ENCODE measurements around the gene ZFPM1. TPM values are rescaled to one million over a fixed set of nuclear protein-coding genes. Genes with fewer than 3 reads are reported as not detected.

The ZFPM1 gene
- total and polyA plus RNA-seq, 2 of the 8 experiments (the other 6 are each of a cell fraction or from before 2014, with no cell fraction given) = 0.74 to 4.8 TPM

- Histone ChIP-seq H3K23ac (ENCODE audit: insufficient read length) (no peak overlapping the region), H2AFZ (ENCODE audit: low read length) (no peak overlapping the region), H3K4me2 (ENCODE audit: insufficient read depth in 1 of 2, low read depth in 2 of 2, low read length in 2 of 2) (peak overlapping the region; percentile 39 to 60), H3K4ac (replicated peaks; ENCODE audit: insufficient read length, low read depth, low read length) (no peak overlapping the region), H3K27me3 (replicated peaks in 1 of 4; ENCODE audit: control insufficient read depth in 3 of 4, extremely low read depth in 1 of 4, insufficient read depth in 3 of 4, low read length in 3 of 4) (peaks cover 0 to 24% (median 16%) of the 10 kb centered on the region in 4 experiments; a peak in 5 of 7 replicates), H2BK12ac (ENCODE audit: low read depth, low read length) (no peak overlapping the region), H3K18ac (ENCODE audit: extremely low read depth, low read length) (no peak overlapping the region; the same call in 1 of the 2 replicates), H2BK5ac (ENCODE audit: low read depth, low read length) (no peak overlapping the region), H2BK120ac (replicated peaks; ENCODE audit: low read depth, low read length) (no peak overlapping the region), H3K14ac (ENCODE audit: insufficient read length) (no peak overlapping the region), H4K20me1 (replicated peaks in 1 of 2; ENCODE audit: control insufficient read depth in 1 of 2, insufficient read depth in 2 of 2, low read length in 2 of 2) (no peaks in the 10 kb centered on the region), H2AK5ac (ENCODE audit: low read depth, low read length) (no peak overlapping the region), H3K36me3 (ENCODE audit: control insufficient read depth in 2 of 4, insufficient read depth in 4 of 4, low read length in 3 of 4) (no peaks in the 10 kb centered on the region), H3K4me3 (ENCODE audit: extremely low read depth in 1 of 4, insufficient read depth in 2 of 4, low read depth in 3 of 4, low read length in 4 of 4) (peak overlapping the region in 2 of 4 experiments; percentile 27 to 58; a peak in 2 of 8 replicates), H4K5ac (ENCODE audit: insufficient read length, low read depth, low read length) (no peak overlapping the region), H4K8ac (ENCODE audit: extremely low read depth, insufficient read depth, low read length) (peak overlapping the region; percentile 79), H3K56ac (replicated peaks; ENCODE audit: insufficient read length, low read depth, low read length) (no peak overlapping the region), H2BK15ac (ENCODE audit: low read length) (no peak overlapping the region; the same call in 1 of the 2 replicates), H2BK20ac (ENCODE audit: low read length) (no peak overlapping the region), H3K4me1 (replicated peaks in 1 of 4; ENCODE audit: control insufficient read depth in 3 of 4, insufficient read depth in 4 of 4, low read length in 3 of 4) (peaks cover 0 to 5% (median 2%) of the 10 kb centered on the region in 4 experiments; a peak in 2 of 7 replicates), H3K9ac (replicated peaks in 1 of 4; ENCODE audit: extremely low read depth in 1 of 4, low read depth in 3 of 4, low read length in 3 of 4) (no peak overlapping the region), H3K79me1 (ENCODE audit: low read depth, low read length) (no peaks in the 10 kb centered on the region), H3K27ac (ENCODE audit: low read depth, low read length) (no peak overlapping the region), H3K23me2 (ENCODE audit: low read depth, low read length) (no peaks in the 10 kb centered on the region), H3K9me3 (ENCODE audit: insufficient read depth in 2 of 2, low read depth in 1 of 2, low read length in 1 of 2) (no peaks in the 10 kb centered on the region), H3K79me2 (ENCODE audit: control insufficient read depth in 1 of 2, insufficient read depth in 2 of 2, low read length in 2 of 2) (no peaks in the 10 kb centered on the region), H4K91ac (replicated peaks; ENCODE audit: insufficient read length, low read length) (peak overlapping the region; percentile 81)
- POLR2A ChIA-PET (ENCODE audit: partially characterized antibody) = no interaction called here
- no peak for FAIRE-seq
- CTCF ChIA-PET (ENCODE audit: partially characterized antibody) = interaction anchor here (0.8 to 2.9 kb wide), 10 partner anchors 8 to 235 kb away, joined by 3 to 24 read pairs (median 4); no protein-coding TSS in a partner anchor
- WGBS, 2 experiments (ENCODE audit: extremely low coverage in 1 of 2, insufficient coverage in 1 of 2, insufficient read length in 1 of 2, insufficient replicate concordance in 2 of 2, low coverage in 1 of 2, low lambda C conversion rate in 2 of 2, missing lambda C conversion rate in 1 of 2) = 85% methylated on average over 28 of the region's 48 CpGs; no CpG with 5 or more reads in 1 of the 2 experiments
- no peak for DNase-seq (ENCODE audit: low read depth in 1 of 2, low spot score in 2 of 2)
- TF ChIP-seq CREB1 (IDR thresholded peaks at IDR 0.05) (no peak), RBBP5 (IDR thresholded peaks at IDR 0.05; ENCODE audit: borderline replicate concordance, low read depth, low read length) (no peak), MAX (IDR thresholded peaks at IDR 0.05) (no peak), GABPA (IDR thresholded peaks at IDR 0.05; ENCODE audit: borderline replicate concordance, insufficient read depth, low read length) (no peak), BACH1 (IDR thresholded peaks at IDR 0.05; ENCODE audit: low read length) (no peak), MAFK (IDR thresholded peaks at IDR 0.05; ENCODE audit: low read depth, low read length) (no peak), SP1 (IDR thresholded peaks at IDR 0.05; ENCODE audit: low read depth, low read length) (no peak), NANOG (IDR thresholded peaks at IDR 0.05; ENCODE audit: insufficient read depth, low read depth, low read length, poor library complexity, severe bottlenecking) (no peak), CEBPB (IDR thresholded peaks at IDR 0.05; ENCODE audit: low read depth, low read length) (no peak), KDM4A (IDR thresholded peaks at IDR 0.05; ENCODE audit: low read depth, low read length, severe bottlenecking) (no peak), FOSL1 (IDR thresholded peaks at IDR 0.05; ENCODE audit: insufficient read depth, low read depth, low read length) (no peak)
These were observed 23.5 kb upstream of the ZFPM1 start for GRCh38 chr16:88429387-88430184.
